ENCODE data around the gene QRICH2. TPM values are rescaled to one million over a fixed set of nuclear protein-coding genes. Genes with fewer than 3 reads are reported as not detected.

The QRICH2 gene, protein sequence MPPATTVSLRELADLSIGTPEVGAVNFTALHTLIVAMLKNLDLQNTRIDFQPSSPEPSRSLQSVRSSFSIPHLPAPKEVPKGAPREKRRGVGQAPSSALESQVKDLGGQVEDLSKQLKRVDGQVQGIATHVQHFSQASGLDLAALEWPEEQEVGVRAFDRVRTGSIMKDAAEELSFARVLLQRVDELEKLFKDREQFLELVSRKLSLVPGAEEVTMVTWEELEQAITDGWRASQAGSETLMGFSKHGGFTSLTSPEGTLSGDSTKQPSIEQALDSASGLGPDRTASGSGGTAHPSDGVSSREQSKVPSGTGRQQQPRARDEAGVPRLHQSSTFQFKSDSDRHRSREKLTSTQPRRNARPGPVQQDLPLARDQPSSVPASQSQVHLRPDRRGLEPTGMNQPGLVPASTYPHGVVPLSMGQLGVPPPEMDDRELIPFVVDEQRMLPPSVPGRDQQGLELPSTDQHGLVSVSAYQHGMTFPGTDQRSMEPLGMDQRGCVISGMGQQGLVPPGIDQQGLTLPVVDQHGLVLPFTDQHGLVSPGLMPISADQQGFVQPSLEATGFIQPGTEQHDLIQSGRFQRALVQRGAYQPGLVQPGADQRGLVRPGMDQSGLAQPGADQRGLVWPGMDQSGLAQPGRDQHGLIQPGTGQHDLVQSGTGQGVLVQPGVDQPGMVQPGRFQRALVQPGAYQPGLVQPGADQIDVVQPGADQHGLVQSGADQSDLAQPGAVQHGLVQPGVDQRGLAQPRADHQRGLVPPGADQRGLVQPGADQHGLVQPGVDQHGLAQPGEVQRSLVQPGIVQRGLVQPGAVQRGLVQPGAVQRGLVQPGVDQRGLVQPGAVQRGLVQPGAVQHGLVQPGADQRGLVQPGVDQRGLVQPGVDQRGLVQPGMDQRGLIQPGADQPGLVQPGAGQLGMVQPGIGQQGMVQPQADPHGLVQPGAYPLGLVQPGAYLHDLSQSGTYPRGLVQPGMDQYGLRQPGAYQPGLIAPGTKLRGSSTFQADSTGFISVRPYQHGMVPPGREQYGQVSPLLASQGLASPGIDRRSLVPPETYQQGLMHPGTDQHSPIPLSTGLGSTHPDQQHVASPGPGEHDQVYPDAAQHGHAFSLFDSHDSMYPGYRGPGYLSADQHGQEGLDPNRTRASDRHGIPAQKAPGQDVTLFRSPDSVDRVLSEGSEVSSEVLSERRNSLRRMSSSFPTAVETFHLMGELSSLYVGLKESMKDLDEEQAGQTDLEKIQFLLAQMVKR (N-terminal part only)
- total RNA-seq, result 1 to 10 TPM; 2.3 to 3.1 (median 2.9) TPM
- total RNA-seq (2013), result 2.3 TPM

DNA sequence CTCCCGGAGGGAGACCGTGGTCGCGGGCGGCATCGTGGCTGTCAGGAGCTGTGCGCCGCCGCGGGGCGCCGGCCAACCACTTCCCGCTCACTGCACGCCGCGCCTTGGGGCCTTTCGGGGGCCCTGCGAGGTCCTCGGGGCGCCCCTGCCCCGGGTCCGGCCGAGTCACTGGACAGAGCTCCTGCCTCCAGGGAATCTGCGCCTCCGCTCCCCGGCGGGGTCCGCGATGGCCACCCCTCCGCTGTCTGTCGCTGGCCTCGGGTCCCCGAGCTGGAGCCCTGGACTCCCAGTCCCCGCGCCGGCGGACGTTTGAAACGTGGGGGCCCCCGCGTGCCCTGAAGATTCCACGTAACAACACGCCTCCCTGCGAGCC is at the start of gene QRICH2:
QRICH2 (minus strand) TSS at position 311 of the 373 bp plus-strand sequence; CDS start at position 33, 278 bp downstream.
- Mint-ChIP-seq H3K27me3 (ENCODE audit: low read depth in 2 of 2) (no peaks in the 10 kb centered on the region), H3K27ac (no peak within 1 kb of the TSS), H3K36me3 (peaks cover 2% of the 10 kb centered on the region), H3K9me3 (no peaks in the 10 kb centered on the region), H3K4me3 (no peak within 1 kb of the TSS), H3K4me1 (no peaks in the 10 kb centered on the region)
- no peak within 1 kb of the TSS for H3K27ac ChIP-seq (ENCODE audit: low read length)
- no peak for ATAC-seq
- no peaks in the 10 kb centered on the region for H3K27me3 ChIP-seq (ENCODE audit: control insufficient read depth, insufficient read depth, low read length)
- no peaks in the 10 kb centered on the region for H3K4me1 ChIP-seq (ENCODE audit: control insufficient read depth, insufficient read depth, low read length)
- DNase-seq, result no peak
- TF ChIP-seq, protein P1, sequence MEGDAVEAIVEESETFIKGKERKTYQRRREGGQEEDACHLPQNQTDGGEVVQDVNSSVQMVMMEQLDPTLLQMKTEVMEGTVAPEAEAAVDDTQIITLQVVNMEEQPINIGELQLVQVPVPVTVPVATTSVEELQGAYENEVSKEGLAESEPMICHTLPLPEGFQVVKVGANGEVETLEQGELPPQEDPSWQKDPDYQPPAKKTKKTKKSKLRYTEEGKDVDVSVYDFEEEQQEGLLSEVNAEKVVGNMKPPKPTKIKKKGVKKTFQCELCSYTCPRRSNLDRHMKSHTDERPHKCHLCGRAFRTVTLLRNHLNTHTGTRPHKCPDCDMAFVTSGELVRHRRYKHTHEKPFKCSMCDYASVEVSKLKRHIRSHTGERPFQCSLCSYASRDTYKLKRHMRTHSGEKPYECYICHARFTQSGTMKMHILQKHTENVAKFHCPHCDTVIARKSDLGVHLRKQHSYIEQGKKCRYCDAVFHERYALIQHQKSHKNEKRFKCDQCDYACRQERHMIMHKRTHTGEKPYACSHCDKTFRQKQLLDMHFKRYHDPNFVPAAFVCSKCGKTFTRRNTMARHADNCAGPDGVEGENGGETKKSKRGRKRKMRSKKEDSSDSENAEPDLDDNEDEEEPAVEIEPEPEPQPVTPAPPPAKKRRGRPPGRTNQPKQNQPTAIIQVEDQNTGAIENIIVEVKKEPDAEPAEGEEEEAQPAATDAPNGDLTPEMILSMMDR (IDR thresholded peaks at IDR 0.05), result no peak
- WGBS (ENCODE audit: insufficient coverage), result 98% methylated on average over 44 of the region's 44 CpGs
- H3K4me3 ChIP-seq (ENCODE audit: low read length), result no peak within 1 kb of the TSS
- intact Hi-C loops (cut with micrococcal nuclease), result no loop called here
- H3K9me3 ChIP-seq (ENCODE audit: control insufficient read depth, insufficient read depth, low read length), result no peaks in the 10 kb centered on the region
- H3K36me3 ChIP-seq (ENCODE audit: control insufficient read depth, insufficient read depth, low read length), result peaks cover 18% of the 10 kb centered on the region

DNA sequence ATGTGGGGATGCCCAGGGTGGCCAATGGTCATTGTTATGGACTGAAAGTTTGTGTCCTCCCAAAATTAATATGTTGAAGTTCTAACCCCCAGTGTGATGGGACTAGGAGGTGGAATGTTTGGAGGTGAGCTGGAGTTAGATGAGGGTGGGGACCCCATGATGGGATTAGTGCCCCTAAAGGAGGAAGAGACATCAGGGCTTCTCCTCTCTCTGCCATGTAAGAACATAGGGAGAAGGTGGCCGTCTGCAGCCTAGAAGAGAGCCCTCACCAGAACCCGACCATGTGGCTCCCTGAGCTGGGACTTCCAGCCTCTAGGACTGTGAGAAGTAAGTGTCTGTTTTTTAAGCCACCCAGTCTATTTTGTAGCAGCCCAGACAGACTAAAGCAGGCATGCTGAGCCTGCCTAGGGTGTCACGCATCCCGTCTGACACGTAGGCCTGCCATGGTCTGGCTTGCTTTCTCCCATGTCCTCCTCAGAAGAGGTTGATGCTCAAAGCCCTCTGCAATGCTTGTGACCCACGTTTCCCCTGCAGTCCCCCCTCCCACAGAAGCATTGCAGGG is 49.6 kb upstream of the QRICH2 start:
- WGBS (ENCODE audit: insufficient coverage), result 92% methylated on average over 5 of the region's 6 CpGs
- no peak for ATAC-seq
- Mint-ChIP-seq H3K9me3 (no peaks in the 10 kb centered on the region), H3K27me3 (ENCODE audit: low read depth in 2 of 2) (peaks cover 4 to 10% of the 10 kb centered on the region in 2 donors), H3K4me3 (no peak overlapping the region), H3K27ac (no peak overlapping the region), H3K36me3 (no peaks in the 10 kb centered on the region), H3K4me1 (peaks cover 16% of the 10 kb centered on the region in 2 donors)
- no peaks in the 10 kb centered on the region for H3K9me3 ChIP-seq (ENCODE audit: control insufficient read depth, insufficient read depth, low read length)
- DNase-seq, result no peak
- peaks cover 13% of the 10 kb centered on the region for H3K4me1 ChIP-seq (ENCODE audit: control insufficient read depth, insufficient read depth, low read length)
- no peaks in the 10 kb centered on the region for H3K27me3 ChIP-seq (ENCODE audit: control insufficient read depth, insufficient read depth, low read length)
- no peak overlapping the region for H3K27ac ChIP-seq (ENCODE audit: low read length)
- no peaks in the 10 kb centered on the region for H3K36me3 ChIP-seq (ENCODE audit: control insufficient read depth, insufficient read depth, low read length)
- intact Hi-C loops (cut with micrococcal nuclease), result no loop called here
- no peak overlapping the region for H3K4me3 ChIP-seq (ENCODE audit: low read length)
- TF ChIP-seq, protein P1 (IDR thresholded peaks at IDR 0.05), result no peak

DNA sequence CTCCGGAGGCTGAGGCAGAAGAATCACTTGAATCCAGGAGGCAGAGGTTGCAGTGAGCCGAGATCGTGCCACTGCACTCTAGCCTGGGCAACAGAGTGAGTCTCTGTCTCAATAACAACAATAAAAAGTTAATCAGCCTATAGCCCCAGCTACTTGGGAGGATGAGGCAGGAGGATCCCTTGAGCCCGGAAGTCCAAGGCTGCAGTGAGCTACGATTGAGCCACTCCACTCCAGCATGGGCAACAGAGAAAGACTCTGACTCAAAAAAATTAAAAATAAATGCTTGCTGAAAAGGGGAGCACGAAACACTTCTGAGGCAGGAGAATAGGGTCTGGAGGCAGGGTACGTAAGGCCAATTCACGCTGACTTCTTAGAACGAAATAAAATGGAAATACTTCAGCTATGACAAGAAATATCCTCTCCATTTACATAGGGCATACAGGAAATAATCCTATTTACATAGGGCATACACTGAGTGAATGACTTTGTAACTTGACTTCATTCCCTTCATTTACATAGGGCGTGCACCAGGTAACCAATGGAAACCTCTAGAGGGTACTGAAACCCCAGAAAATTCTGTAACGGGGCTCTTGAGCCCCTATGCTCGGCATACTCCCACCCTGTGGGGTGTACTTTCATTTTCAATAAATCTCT is 48.9 kb upstream of the QRICH2 start:
- H3K9me3 ChIP-seq (ENCODE audit: control insufficient read depth, insufficient read depth, low read length), result no peaks in the 10 kb centered on the region
- no peaks in the 10 kb centered on the region for H3K27me3 ChIP-seq (ENCODE audit: control insufficient read depth, insufficient read depth, low read length)
- TF ChIP-seq, protein P1 (IDR thresholded peaks at IDR 0.05), result no peak
- Mint-ChIP-seq H3K27me3 (ENCODE audit: low read depth in 2 of 2) (peaks cover 4 to 7% of the 10 kb centered on the region in 2 donors), H3K4me3 (no peak overlapping the region), H3K4me1 (peaks cover 20 to 23% of the 10 kb centered on the region in 2 donors), H3K36me3 (no peaks in the 10 kb centered on the region), H3K9me3 (no peaks in the 10 kb centered on the region), H3K27ac (no peak overlapping the region)
- peaks cover 15% of the 10 kb centered on the region for H3K4me1 ChIP-seq (ENCODE audit: control insufficient read depth, insufficient read depth, low read length)
- no peak overlapping the region for H3K27ac ChIP-seq (ENCODE audit: low read length)
- no peak for ATAC-seq
- no peak for DNase-seq
- H3K36me3 ChIP-seq (ENCODE audit: control insufficient read depth, insufficient read depth, low read length), result no peaks in the 10 kb centered on the region
- no peak overlapping the region for H3K4me3 ChIP-seq (ENCODE audit: low read length)
- intact Hi-C loops (cut with micrococcal nuclease), result no loop called here
- 84% methylated on average over 12 of the region's 12 CpGs for WGBS (ENCODE audit: insufficient coverage)

Data from natural killer cell (primary cell).